ENCODE measurements around the gene KRCC1.

The KRCC1 gene

DNA sequence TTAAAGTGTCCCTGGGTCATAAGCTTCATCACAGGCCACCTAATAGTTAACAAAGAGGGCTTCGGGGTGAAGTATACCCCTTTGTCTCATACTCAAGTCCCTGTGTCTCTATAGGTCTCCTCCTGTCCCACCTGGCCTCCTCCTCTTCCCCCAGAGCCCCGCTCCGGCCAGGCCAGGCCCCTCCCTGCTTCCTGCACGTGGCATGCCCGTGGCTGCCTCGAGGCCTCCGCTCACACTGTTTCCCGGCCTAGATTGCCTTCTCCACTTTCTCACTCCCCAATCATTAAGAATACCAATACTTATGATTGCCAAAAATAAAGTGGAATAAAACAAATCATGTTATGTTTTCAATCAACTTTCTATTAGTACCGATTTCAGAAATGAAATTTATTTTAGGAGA, 30.8 kb upstream of the KRCC1 start:
- Histone ChIP-seq H3K4me1 (ENCODE audit: insufficient read depth, poor library complexity, severe bottlenecking) (no peaks in the 10 kb centered on the region), H3K27ac (ENCODE audit: poor library complexity, severe bottlenecking) (no peak overlapping the region), H3K4me3 (ENCODE audit: severe bottlenecking) (no peak overlapping the region), H3K36me3 (ENCODE audit: low read depth) (no peaks in the 10 kb centered on the region), H3K9me3 (ENCODE audit: severe bottlenecking) (no peaks in the 10 kb centered on the region), H3K27me3 (ENCODE audit: insufficient read depth, poor library complexity, severe bottlenecking) (no peaks in the 10 kb centered on the region)
- TF ChIP-seq, protein P1, sequence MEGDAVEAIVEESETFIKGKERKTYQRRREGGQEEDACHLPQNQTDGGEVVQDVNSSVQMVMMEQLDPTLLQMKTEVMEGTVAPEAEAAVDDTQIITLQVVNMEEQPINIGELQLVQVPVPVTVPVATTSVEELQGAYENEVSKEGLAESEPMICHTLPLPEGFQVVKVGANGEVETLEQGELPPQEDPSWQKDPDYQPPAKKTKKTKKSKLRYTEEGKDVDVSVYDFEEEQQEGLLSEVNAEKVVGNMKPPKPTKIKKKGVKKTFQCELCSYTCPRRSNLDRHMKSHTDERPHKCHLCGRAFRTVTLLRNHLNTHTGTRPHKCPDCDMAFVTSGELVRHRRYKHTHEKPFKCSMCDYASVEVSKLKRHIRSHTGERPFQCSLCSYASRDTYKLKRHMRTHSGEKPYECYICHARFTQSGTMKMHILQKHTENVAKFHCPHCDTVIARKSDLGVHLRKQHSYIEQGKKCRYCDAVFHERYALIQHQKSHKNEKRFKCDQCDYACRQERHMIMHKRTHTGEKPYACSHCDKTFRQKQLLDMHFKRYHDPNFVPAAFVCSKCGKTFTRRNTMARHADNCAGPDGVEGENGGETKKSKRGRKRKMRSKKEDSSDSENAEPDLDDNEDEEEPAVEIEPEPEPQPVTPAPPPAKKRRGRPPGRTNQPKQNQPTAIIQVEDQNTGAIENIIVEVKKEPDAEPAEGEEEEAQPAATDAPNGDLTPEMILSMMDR (IDR thresholded peaks at IDR 0.05; ENCODE audit: poor library complexity, severe bottlenecking): no peak
- DNase-seq (ENCODE audit: low spot score): no peak
- no peak for ATAC-seq (ENCODE audit: low read depth)

DNA sequence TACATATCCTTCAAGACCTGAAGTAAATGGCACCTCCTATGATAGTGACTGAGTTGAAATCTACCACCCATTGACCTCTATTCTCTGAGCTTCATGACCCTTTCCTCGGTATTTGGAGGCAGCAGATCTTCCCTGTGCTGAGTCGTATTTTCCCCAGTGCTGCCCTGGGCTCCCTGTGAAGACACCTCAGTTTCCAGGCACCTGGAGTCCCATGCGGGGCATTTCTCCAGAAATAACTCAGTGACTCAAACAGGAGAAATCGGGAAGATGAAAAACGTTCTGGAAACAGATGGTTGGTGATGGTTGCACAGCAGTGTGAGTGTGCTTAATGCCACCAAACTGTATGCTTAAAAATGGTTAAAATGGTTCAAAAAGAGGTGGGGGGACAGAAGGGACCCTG, 30.0 kb upstream of the KRCC1 start:
- no peak for ATAC-seq (ENCODE audit: low read depth)
- Histone ChIP-seq H3K36me3 (ENCODE audit: low read depth) (no peaks in the 10 kb centered on the region), H3K9me3 (ENCODE audit: severe bottlenecking) (no peaks in the 10 kb centered on the region), H3K4me3 (ENCODE audit: severe bottlenecking) (no peak overlapping the region), H3K27ac (ENCODE audit: poor library complexity, severe bottlenecking) (no peak overlapping the region), H3K4me1 (ENCODE audit: insufficient read depth, poor library complexity, severe bottlenecking) (no peaks in the 10 kb centered on the region), H3K27me3 (ENCODE audit: insufficient read depth, poor library complexity, severe bottlenecking) (no peaks in the 10 kb centered on the region)
- TF ChIP-seq, protein P1 (IDR thresholded peaks at IDR 0.05; ENCODE audit: poor library complexity, severe bottlenecking): no peak
- DNase-seq (ENCODE audit: low spot score): no peak

DNA sequence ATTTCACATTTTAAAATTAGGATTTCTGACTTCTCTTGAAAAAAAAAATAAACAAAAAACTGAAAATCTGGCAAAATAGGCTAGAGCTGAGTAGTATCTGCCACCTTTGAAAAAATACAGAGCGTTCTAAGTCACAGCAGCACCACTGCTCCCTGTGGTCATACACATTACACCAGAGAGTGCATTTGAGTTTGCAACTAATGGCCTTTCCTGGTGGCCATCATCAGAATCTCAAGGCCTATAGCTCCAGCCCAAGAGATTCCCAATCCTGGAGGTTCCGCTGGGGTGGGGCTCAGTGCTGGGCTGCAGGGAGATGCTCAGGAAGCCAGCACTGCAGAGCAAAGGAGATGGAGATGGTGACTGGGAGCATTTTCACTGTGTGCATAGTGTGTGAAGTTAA, 29.5 kb upstream of the KRCC1 start:
- Histone ChIP-seq H3K4me3 (ENCODE audit: severe bottlenecking) (no peak overlapping the region), H3K27ac (ENCODE audit: poor library complexity, severe bottlenecking) (no peak overlapping the region), H3K36me3 (ENCODE audit: low read depth) (no peaks in the 10 kb centered on the region), H3K9me3 (ENCODE audit: severe bottlenecking) (no peaks in the 10 kb centered on the region), H3K4me1 (ENCODE audit: insufficient read depth, poor library complexity, severe bottlenecking) (no peaks in the 10 kb centered on the region), H3K27me3 (ENCODE audit: insufficient read depth, poor library complexity, severe bottlenecking) (no peaks in the 10 kb centered on the region)
- TF ChIP-seq, protein P1 (IDR thresholded peaks at IDR 0.05; ENCODE audit: poor library complexity, severe bottlenecking): no peak
- ATAC-seq (ENCODE audit: low read depth) (no peak), DNase-seq (ENCODE audit: low spot score) (no peak)

DNA sequence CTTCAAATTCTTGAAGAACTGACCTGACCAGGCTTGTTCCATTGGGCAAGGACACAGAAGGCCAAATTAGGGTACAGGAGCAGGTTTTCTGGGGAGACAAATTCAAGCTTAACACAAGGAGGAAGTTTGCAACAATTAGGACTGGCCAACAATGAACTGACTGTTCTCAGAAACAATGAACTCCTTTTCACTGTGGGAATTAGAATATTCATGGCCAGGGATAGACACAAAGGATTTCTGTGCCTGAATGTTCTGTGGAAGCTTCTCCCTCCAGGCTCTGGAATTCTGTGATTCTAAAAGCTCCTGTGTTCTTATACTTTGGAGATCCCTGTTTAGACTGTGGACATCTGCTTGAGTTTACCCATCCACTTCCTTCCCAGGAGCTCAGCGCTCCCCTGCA, 27.2 kb upstream of the KRCC1 start:
- Histone ChIP-seq H3K27me3 (ENCODE audit: insufficient read depth, poor library complexity, severe bottlenecking) (no peaks in the 10 kb centered on the region), H3K27ac (ENCODE audit: poor library complexity, severe bottlenecking) (no peak overlapping the region), H3K9me3 (ENCODE audit: severe bottlenecking) (no peaks in the 10 kb centered on the region), H3K36me3 (ENCODE audit: low read depth) (no peaks in the 10 kb centered on the region), H3K4me3 (ENCODE audit: severe bottlenecking) (no peak overlapping the region), H3K4me1 (ENCODE audit: insufficient read depth, poor library complexity, severe bottlenecking) (no peaks in the 10 kb centered on the region)
- no peak for ATAC-seq (ENCODE audit: low read depth)
- DNase-seq (ENCODE audit: low spot score): no peak
- TF ChIP-seq, protein P1 (IDR thresholded peaks at IDR 0.05; ENCODE audit: poor library complexity, severe bottlenecking): no peak

DNA sequence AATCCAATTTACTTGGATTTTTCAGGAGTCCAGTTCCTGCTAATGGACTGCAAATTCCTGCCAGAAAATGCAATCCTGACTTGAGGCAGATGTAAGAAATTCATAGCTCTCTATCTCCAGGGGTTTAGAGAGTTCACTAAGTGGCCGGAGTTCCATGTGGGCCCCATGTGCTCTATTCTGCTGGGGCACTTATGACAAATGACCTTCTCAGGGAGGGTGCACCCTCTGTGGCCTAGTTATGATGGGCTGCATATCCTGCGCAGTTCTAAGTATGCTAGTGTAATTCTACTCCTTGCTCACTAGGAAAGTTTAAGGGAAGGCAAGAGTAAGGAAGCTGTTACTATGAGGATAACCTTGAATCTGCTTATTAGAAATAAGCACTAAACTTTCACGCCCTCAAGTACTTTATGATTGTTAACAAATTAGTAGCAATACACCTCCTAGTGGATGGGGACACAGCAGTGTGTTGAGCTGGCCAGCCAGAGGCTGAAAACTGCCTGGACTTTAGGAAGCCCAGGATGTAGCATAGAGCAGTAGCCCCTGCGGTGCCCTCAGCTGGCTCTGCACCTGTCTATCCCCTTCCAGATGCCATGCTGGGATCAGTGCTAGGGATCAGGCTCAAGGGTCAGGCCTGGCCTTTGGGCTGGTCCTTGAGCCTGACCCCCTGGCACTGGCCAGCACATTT, 26.5 kb upstream of the KRCC1 start:
- ATAC-seq (ENCODE audit: low read depth): no peak
- Histone ChIP-seq H3K4me1 (ENCODE audit: insufficient read depth, poor library complexity, severe bottlenecking) (no peaks in the 10 kb centered on the region), H3K4me3 (ENCODE audit: severe bottlenecking) (no peak overlapping the region), H3K27ac (ENCODE audit: poor library complexity, severe bottlenecking) (no peak overlapping the region), H3K9me3 (ENCODE audit: severe bottlenecking) (no peaks in the 10 kb centered on the region), H3K36me3 (ENCODE audit: low read depth) (no peaks in the 10 kb centered on the region), H3K27me3 (ENCODE audit: insufficient read depth, poor library complexity, severe bottlenecking) (no peaks in the 10 kb centered on the region)
- TF ChIP-seq, protein P1 (IDR thresholded peaks at IDR 0.05; ENCODE audit: poor library complexity, severe bottlenecking): no peak
- DNase-seq (ENCODE audit: low spot score): no peak
